ENCODE measurements around the gene YPEL2. TPM values are rescaled to one million over a fixed set of nuclear protein-coding genes. Genes with fewer than 3 reads are reported as not detected.

YPEL2 gene
- total RNA-seq, 1 experiment from 2014 or later, result 1.1 TPM

DNA sequence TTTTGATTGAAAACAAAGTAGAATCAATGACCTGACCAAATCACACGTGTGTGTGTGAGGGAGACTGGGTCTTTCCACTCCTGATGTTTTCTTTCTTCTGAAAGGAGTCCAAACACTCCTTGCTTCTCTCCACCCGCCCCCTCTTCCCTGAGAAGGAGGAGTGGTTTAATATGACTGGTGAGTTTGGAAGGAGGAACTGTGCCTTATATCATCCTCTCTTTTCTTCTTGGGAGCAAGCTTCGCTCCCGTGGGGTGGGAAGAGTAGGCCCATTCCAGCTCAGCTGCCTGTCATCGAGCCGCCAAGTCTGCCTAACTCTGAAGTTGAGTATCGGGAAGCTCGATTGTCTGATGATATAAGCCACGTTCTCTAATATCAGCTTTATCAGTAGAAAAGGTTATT lies 96.5 kb downstream of the YPEL2 start:
- Histone ChIP-seq H3K27me3 (ENCODE audit: control insufficient read depth, insufficient read depth, low read length) (no peaks in the 10 kb centered on the region), H3K4me1 (ENCODE audit: control insufficient read depth, insufficient read depth, low read length) (no peaks in the 10 kb centered on the region), H3K36me3 (ENCODE audit: control insufficient read depth, insufficient read depth, low read length) (no peaks in the 10 kb centered on the region), H3K27ac (ENCODE audit: low read length) (no peak overlapping the region), H3K4me3 (ENCODE audit: low read depth in 2 of 2, low read length in 2 of 2) (no peak overlapping the region), H3K9me3 (ENCODE audit: control insufficient read depth, insufficient read depth, low read depth, low read length) (no peaks in the 10 kb centered on the region)
- TF ChIP-seq REST (IDR thresholded peaks at IDR 0.05; ENCODE audit: insufficient read depth in 1 of 2, low read depth in 2 of 2, low read length in 1 of 2) (no peak), POLR2AphosphoS5 (IDR thresholded peaks at IDR 0.05; ENCODE audit: low read depth, low read length) (no peak), SIN3A (IDR thresholded peaks at IDR 0.05; ENCODE audit: borderline replicate concordance, insufficient read depth, low read depth, low read length) (no peak), TCF7L2 (IDR thresholded peaks at IDR 0.05; ENCODE audit: low read depth, low read length) (no peak)
- TF ChIP-seq, protein P1, sequence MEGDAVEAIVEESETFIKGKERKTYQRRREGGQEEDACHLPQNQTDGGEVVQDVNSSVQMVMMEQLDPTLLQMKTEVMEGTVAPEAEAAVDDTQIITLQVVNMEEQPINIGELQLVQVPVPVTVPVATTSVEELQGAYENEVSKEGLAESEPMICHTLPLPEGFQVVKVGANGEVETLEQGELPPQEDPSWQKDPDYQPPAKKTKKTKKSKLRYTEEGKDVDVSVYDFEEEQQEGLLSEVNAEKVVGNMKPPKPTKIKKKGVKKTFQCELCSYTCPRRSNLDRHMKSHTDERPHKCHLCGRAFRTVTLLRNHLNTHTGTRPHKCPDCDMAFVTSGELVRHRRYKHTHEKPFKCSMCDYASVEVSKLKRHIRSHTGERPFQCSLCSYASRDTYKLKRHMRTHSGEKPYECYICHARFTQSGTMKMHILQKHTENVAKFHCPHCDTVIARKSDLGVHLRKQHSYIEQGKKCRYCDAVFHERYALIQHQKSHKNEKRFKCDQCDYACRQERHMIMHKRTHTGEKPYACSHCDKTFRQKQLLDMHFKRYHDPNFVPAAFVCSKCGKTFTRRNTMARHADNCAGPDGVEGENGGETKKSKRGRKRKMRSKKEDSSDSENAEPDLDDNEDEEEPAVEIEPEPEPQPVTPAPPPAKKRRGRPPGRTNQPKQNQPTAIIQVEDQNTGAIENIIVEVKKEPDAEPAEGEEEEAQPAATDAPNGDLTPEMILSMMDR (IDR thresholded peaks at IDR 0.05), result no peak
- in situ Hi-C loops (cut with HindIII; ENCODE audit: low pct_unique_long_range_greater_than_20kb, low sequenced_read_pairs), result loop anchor here (25.0 kb wide), 1 partner anchor 191 kb away; no protein-coding TSS in a partner anchor
- no TSS peak for BruUV-seq (replicated peaks)
- intact Hi-C loops (cut with micrococcal nuclease; ENCODE audit: unreplicated experiment), result no loop called here
- ChIA-PET POLR2A (no interaction called here), CTCF (no interaction called here)
- DNase-seq (ENCODE audit: low read depth, low spot score) (no peak), ATAC-seq (no peak)

- TF ChIP-seq POLR2AphosphoS5 (IDR thresholded peaks at IDR 0.05; ENCODE audit: low read depth, low read length), result no peak
- TF ChIP-seq, protein P1 (IDR thresholded peaks at IDR 0.05), result no peak
- no peak for TF ChIP-seq TCF7L2 (IDR thresholded peaks at IDR 0.05; ENCODE audit: low read depth, low read length)
- Histone ChIP-seq H3K9me3 (ENCODE audit: control insufficient read depth, insufficient read depth, low read depth, low read length) (no peaks in the 10 kb centered on the region), H3K27ac (ENCODE audit: low read length) (no peak overlapping the region), H3K36me3 (ENCODE audit: control insufficient read depth, insufficient read depth, low read length) (no peaks in the 10 kb centered on the region), H3K4me1 (ENCODE audit: control insufficient read depth, insufficient read depth, low read length) (no peaks in the 10 kb centered on the region), H3K27me3 (ENCODE audit: control insufficient read depth, insufficient read depth, low read length) (no peaks in the 10 kb centered on the region), H3K4me3 (ENCODE audit: low read depth in 2 of 2, low read length in 2 of 2) (no peak overlapping the region)
- ATAC-seq (no peak), DNase-seq (ENCODE audit: low read depth, low spot score) (no peak)
- in situ Hi-C loops (cut with HindIII; ENCODE audit: low pct_unique_long_range_greater_than_20kb, low sequenced_read_pairs), result loop anchor here (25.0 kb wide), 1 partner anchor 192 kb away; no protein-coding TSS in a partner anchor
- intact Hi-C loops (cut with micrococcal nuclease; ENCODE audit: unreplicated experiment), result no loop called here
- ChIA-PET POLR2A (no interaction called here), CTCF (no interaction called here)
- BruUV-seq (replicated peaks), result no TSS peak
Observed at GRCh38 chr17:59428916-59429485, 97.5 kb downstream of the YPEL2 start.

Data from Panc1 (cell line).